Measurements from ENCODE around the gene TRAPPC6A.

TRAPPC6A gene

GRCh38 chr19:45217957-45218334, 39.9 kb upstream of the TRAPPC6A start:
- DNase-seq (ENCODE audit: low spot score) = peak; percentile 17
- in situ Hi-C loops (cut with MboI; ENCODE audit: low sequenced_read_pairs, unreplicated experiment) = no loop called here

GRCh38 chr19:45217193-45217956, 39.3 kb upstream of the TRAPPC6A start:
- in situ Hi-C loops (cut with MboI; ENCODE audit: low sequenced_read_pairs, unreplicated experiment) = no loop called here
- no peak for DNase-seq (ENCODE audit: low spot score)

More at GRCh38 chr19:45217957-45218334, 39.9 kb upstream of the TRAPPC6A start:
- TF ChIP-seq, protein P1, sequence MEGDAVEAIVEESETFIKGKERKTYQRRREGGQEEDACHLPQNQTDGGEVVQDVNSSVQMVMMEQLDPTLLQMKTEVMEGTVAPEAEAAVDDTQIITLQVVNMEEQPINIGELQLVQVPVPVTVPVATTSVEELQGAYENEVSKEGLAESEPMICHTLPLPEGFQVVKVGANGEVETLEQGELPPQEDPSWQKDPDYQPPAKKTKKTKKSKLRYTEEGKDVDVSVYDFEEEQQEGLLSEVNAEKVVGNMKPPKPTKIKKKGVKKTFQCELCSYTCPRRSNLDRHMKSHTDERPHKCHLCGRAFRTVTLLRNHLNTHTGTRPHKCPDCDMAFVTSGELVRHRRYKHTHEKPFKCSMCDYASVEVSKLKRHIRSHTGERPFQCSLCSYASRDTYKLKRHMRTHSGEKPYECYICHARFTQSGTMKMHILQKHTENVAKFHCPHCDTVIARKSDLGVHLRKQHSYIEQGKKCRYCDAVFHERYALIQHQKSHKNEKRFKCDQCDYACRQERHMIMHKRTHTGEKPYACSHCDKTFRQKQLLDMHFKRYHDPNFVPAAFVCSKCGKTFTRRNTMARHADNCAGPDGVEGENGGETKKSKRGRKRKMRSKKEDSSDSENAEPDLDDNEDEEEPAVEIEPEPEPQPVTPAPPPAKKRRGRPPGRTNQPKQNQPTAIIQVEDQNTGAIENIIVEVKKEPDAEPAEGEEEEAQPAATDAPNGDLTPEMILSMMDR (IDR thresholded peaks at IDR 0.05; ENCODE audit: borderline replicate concordance, control extremely low read depth, extremely low read depth, insufficient read depth, missing control alignments) = no peak

DNA sequence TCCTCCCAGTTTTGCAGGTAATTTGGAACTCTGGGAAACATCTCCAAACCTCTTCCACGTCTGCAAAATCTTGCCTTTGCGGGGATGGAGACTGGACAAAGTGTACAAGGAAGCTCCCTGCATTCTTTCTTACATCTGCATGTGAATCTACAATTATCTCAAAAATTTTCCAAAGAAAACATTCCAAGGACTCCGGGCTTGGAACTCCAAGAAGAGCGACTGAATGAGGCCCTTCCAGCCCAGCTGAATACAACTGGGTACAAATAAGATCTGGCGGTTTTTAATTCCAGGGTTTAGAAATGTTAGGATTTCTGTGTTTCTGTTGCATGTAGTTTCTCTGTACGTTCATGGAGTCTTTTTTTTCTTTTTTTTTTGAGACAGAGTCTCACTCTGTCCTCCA, 38.6 kb upstream of the TRAPPC6A start:
- DNase-seq (ENCODE audit: low spot score) = no peak
- TF ChIP-seq, protein P1 (IDR thresholded peaks at IDR 0.05; ENCODE audit: borderline replicate concordance, control extremely low read depth, extremely low read depth, insufficient read depth, missing control alignments) = no peak
- in situ Hi-C loops (cut with MboI; ENCODE audit: low sequenced_read_pairs, unreplicated experiment) = no loop called here

More at GRCh38 chr19:45217193-45217956, 39.3 kb upstream of the TRAPPC6A start:
- TF ChIP-seq, protein P1 (IDR thresholded peaks at IDR 0.05; ENCODE audit: borderline replicate concordance, control extremely low read depth, extremely low read depth, insufficient read depth, missing control alignments) = no peak

GRCh38 chr19:45215391-45216191, 37.6 kb upstream of the TRAPPC6A start:
- in situ Hi-C loops (cut with MboI; ENCODE audit: low sequenced_read_pairs, unreplicated experiment) = no loop called here
- DNase-seq (ENCODE audit: low spot score) = peak; percentile 21
- TF ChIP-seq, protein P1 (IDR thresholded peaks at IDR 0.05; ENCODE audit: borderline replicate concordance, control extremely low read depth, extremely low read depth, insufficient read depth, missing control alignments) = no peak

DNA sequence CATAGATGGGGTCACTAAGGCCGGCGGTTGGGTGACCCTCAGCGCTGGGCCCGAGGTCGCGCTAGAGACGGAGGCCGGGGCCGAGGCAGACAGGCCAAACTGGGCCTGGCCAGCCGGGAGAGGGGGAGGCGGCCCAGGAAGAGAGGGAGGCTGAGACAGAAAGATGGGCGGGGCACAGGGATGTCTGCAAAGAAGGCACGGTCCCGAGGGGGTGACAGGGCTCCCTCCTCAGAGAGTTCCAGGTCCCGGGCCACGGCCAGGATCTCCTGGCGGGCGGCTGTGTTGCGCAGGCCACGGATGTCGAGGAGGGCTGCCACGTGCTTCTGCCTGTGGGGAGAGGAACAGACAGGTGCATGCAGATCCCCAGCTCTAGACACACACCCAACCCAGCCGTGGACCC, 35.0 kb upstream of the TRAPPC6A start:
- no peak for DNase-seq (ENCODE audit: low spot score)
- in situ Hi-C loops (cut with MboI; ENCODE audit: low sequenced_read_pairs, unreplicated experiment) = no loop called here
- TF ChIP-seq, protein P1 (IDR thresholded peaks at IDR 0.05; ENCODE audit: borderline replicate concordance, control extremely low read depth, extremely low read depth, insufficient read depth, missing control alignments) = no peak

DNA sequence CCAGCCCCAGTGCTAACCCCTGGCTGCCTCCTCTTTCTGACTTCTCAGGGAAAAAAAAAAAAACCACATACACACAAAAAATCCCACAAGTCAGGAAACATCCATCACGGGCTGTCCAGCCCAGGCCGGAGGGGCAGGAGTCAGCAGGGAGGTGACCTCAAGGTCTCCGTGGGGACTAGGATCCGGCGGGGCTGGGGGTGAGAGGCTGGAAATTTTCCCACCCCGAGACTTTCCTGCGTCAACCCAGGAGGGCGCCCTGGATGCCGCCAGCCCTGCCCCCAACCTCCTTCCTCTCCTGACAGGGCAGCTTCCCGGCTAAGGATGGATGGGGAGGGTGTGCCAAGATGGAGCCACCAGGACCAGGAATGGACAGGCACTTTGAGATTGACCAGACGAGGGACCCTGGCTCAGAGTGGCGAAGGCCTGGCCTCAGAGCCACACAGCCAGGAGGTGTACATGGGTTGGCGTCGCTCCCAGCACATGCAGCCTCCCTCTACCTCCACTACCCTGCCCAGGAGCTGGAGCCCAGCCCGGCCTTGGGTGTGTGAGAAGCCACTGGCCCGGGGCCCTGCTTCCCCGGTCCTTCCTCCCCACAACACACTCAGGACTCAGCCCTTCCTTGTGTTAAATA, 33.8 kb upstream of the TRAPPC6A start:
- in situ Hi-C loops (cut with MboI; ENCODE audit: low sequenced_read_pairs, unreplicated experiment) = no loop called here
- DNase-seq (ENCODE audit: low spot score) = no peak
- TF ChIP-seq, protein P1 (IDR thresholded peaks at IDR 0.05; ENCODE audit: borderline replicate concordance, control extremely low read depth, extremely low read depth, insufficient read depth, missing control alignments) = no peak
